SKM-1 (cell line): Measurements from ENCODE around the gene IMPDH2.

Experiments
- DNase-seq: peaks from one replicate; lab custom pipeline; 2025; ENCODE audit not compliant: unreplicated experiment; lab: John Stamatoyannopoulos, UW

Gene IMPDH2

GRCh38 chr3:48984663-48985062 lies 44.5 kb downstream of the IMPDH2 start:
- no peak for DNase-seq

- no peak for DNase-seq
These were observed 46.1 kb downstream of the IMPDH2 start for GRCh38 chr3:48983096-48983495.

GRCh38 chr3:48982686-48983085 lies 46.5 kb downstream of the IMPDH2 start:
- DNase-seq: no peak

- no peak for DNase-seq
These were observed 47.2 kb downstream of the IMPDH2 start for GRCh38 chr3:48982016-48982415.

GRCh38 chr3:48980295-48980694 lies 48.9 kb downstream of the IMPDH2 start:
- no peak for DNase-seq

- no peak for DNase-seq
These were observed 49.7 kb downstream of the IMPDH2 start for GRCh38 chr3:48979451-48979850.
